ENCODE data around the gene PRR5L. TPM values are rescaled to one million over a fixed set of nuclear protein-coding genes. Genes with fewer than 3 reads are reported as not detected.

PRR5L gene
- total and polyA plus RNA-seq, 5 experiments from 2014 or later: 0.50 to 21.3 (median 1.2) TPM

DNA sequence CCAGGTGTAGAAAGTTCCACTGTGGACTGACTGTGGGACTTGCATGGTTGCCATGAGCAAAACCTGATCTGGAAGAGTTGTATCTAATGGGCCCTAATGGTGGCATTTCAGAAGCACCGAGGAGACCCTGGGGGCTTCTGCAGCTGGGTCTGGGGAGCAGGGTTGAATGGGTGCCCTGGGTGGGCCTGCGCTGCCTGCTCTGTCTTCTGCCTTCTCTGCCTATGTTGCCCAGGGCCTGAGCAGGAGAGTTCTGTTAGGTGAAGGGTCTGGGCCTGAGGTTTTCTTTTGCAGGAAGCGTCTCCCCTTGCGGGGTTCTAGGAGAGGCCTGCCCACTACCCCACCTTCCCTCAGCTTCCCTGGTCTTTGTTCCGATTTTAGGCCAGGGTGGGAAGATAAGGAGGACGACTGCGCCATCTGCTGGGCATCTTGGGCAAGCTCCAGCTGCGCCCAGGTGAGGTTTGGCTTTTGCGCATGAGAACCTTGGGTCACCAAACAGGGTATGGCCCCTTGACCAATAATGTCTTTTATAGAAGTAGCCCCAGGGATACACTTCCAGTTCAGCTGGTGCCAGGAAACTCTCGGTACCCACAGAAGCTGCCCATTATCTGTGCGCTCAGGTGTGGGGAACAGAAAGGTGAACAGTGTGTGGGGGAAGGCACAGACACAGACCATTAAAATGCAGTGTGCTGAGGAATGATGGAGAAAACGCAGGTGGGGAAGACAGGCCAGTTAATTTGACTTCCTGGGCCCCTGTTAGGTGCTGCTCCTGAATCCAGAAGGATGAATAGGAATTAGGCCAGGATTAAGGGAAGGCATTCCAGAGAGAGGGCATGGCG, 30.1 kb upstream of the PRR5L start:
- Mint-ChIP-seq H3K9me3 (no peaks in the 10 kb centered on the region), H3K4me1 (peaks cover 0 to 2% (median 0%) of the 10 kb centered on the region in 4 donors), H3K4me3 (no peak overlapping the region), H3K36me3 (peaks cover 0 to 10% (median 2%) of the 10 kb centered on the region in 3 donors), H3K27me3 (peaks cover 3 to 28% (median 14%) of the 10 kb centered on the region in 5 donors), H3K27ac (peak overlapping the region in 1 of 10 donors; percentile 9)
- POLR2A ChIA-PET: no interaction called here
- ATAC-seq: peak; percentile 48 to 69
- peak in 9 of 10 donors; percentile 9 to 65 (median 43) for DNase-seq

DNA sequence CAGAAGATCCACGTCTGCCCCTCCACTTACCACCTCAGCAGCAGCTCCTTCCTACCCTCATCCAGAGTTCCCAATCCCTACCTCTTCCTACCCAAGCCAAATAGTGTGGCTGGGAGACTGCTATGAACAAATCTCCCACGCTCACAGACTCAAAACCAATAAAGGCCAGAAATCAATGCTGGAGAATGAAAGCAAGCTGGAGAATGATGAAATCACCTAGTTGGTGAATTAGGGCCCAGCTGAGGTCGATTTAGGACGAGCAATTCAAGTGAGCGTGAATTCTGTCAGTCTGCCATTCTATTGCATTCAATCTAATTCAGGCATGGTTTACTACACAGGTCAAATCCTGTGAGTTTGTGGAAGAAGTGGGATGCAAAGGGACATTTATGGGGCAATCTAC, 29.3 kb upstream of the PRR5L start:
- ATAC-seq (no peak), DNase-seq (no peak)
- Mint-ChIP-seq H3K4me1 (peaks cover 0 to 2% (median 0%) of the 10 kb centered on the region in 4 donors), H3K4me3 (no peak overlapping the region), H3K36me3 (peaks cover 2 to 17% (median 7%) of the 10 kb centered on the region in 3 donors), H3K9me3 (no peaks in the 10 kb centered on the region), H3K27me3 (peaks cover 3 to 20% (median 8%) of the 10 kb centered on the region in 5 donors), H3K27ac (peak overlapping the region in 1 of 10 donors; percentile 9)
- POLR2A ChIA-PET: no interaction called here

DNA sequence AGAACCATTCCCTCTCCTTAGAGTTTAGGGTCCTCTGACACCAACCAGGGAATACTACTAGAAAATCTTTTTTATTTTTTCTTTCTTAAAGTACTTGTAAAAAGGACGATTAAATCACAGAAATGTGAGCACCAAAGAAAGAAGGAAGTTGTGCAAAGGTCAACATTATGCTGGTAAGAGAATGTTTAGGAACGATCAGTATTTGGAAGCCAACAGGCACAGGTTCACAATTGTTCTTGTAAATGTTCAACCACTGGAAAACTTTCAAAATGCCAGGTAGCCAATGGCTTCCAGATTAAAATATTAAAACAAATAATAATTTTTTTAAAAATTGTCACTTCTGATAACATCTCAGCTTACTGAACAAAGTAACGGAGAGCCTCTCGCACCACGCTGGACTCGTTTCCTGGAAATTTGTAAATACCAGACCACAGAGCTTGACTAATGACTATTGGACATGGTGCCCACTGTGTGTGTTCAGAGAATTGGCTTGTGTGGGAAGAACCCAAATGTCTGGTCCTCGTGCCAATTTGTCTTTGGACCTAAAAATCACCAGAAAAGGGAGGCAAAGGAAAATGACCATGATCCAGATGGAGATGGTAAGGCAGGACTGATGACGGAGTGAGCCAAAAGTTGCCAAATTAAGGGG, 27.6 kb upstream of the PRR5L start:
- Mint-ChIP-seq H3K4me3 (no peak overlapping the region), H3K9me3 (peaks cover 0 to 7% (median 5%) of the 10 kb centered on the region in 9 donors), H3K27me3 (peaks cover 0 to 10% (median 3%) of the 10 kb centered on the region in 5 donors), H3K4me1 (peaks cover 0 to 2% (median 0%) of the 10 kb centered on the region in 4 donors), H3K36me3 (peaks cover 13 to 34% (median 24%) of the 10 kb centered on the region in 3 donors), H3K27ac (no peak overlapping the region)
- POLR2A ChIA-PET: no interaction called here
- ATAC-seq (no peak), DNase-seq (no peak)

DNA sequence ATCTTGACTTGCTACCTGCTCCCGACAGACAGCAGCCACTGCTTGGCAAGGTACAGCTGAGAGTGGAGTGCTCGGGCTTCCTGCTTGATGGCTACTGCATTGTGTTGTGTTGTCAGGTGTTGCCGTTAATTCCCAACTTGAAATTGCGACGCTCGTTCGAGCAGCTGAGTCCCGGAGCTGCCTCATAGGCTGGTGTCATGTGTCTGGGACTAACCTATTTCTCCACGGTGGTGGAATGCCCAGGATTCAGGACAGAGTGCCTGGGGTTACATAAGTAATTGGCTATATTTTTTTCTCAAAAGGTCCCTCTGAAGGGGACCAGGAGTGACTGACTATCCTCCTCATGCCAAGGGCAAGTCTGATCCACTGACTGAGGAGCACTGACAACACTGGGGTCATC, 25.4 kb upstream of the PRR5L start:
- Mint-ChIP-seq H3K4me3 (no peak overlapping the region), H3K27ac (no peak overlapping the region), H3K27me3 (no peaks in the 10 kb centered on the region), H3K9me3 (peaks cover 0 to 14% (median 6%) of the 10 kb centered on the region in 9 donors), H3K4me1 (no peaks in the 10 kb centered on the region), H3K36me3 (peaks cover 18 to 55% (median 43%) of the 10 kb centered on the region in 3 donors)
- ATAC-seq (no peak), DNase-seq (no peak)
- POLR2A ChIA-PET: no interaction called here

DNA sequence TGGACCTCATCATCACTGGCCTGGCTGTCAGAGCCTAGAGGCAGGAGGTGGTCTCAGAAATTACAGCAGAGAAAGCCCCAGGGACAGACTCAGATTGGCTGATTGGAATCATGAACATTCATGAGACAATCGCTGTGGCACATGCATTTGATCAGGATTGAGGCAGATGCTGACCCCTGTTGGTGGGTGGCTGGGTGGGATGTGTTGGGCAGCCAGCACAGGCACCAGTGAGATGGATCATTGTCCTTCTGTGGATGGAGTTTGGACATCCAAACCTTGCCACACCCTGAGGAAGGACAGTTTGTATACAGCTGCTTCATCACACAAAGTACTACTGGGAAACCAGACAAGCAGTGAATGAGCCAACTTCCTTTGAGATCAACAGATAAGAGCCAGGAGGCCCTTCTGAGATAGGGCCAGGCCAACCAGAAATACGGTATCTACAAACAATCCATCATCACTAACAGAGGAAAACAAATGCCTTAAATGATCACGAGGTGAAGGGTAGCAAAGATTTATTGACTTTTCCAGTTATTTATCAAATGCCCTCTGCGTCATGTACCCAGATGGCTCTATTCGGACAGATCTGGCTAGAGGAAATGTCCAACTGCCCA, 24.2 kb upstream of the PRR5L start:
- Mint-ChIP-seq H3K27ac (peak overlapping the region in 1 of 10 donors; percentile 87), H3K36me3 (peaks cover 18 to 65% (median 43%) of the 10 kb centered on the region in 3 donors), H3K4me3 (no peak overlapping the region), H3K27me3 (no peaks in the 10 kb centered on the region), H3K9me3 (peaks cover 0 to 14% (median 6%) of the 10 kb centered on the region in 9 donors), H3K4me1 (no peaks in the 10 kb centered on the region)
- no peak for DNase-seq
- ATAC-seq: no peak
- POLR2A ChIA-PET: no interaction called here

DNA sequence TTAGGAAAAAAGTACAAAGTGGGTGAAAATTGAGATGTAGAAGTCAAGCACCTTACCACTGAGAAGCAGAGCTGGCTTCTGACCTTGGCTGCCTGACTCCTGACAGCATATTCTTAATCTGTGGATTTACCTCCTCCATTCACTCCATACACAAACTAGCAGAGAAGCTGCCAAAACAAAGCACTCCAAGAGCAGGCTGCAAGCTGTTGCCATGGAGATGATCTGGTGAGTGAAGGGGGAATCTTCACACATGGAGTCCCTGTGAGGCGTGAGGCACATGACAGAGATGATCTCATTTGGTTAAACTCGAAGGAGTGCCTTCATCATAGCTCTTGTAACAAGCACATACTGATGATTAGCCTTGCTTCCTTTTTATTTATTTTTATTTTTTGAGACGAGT, 23.0 kb upstream of the PRR5L start:
- Mint-ChIP-seq H3K27ac (no peak overlapping the region), H3K27me3 (no peaks in the 10 kb centered on the region), H3K4me1 (no peaks in the 10 kb centered on the region), H3K9me3 (peaks cover 0 to 14% (median 6%) of the 10 kb centered on the region in 9 donors), H3K36me3 (peaks cover 18 to 77% (median 45%) of the 10 kb centered on the region in 3 donors), H3K4me3 (no peak overlapping the region)
- DNase-seq (no peak), ATAC-seq (no peak)
- POLR2A ChIA-PET: interaction anchor here (0.6 kb wide), 1 partner anchor 15 kb away, joined by 3 read pairs; no protein-coding TSS in a partner anchor

DNA sequence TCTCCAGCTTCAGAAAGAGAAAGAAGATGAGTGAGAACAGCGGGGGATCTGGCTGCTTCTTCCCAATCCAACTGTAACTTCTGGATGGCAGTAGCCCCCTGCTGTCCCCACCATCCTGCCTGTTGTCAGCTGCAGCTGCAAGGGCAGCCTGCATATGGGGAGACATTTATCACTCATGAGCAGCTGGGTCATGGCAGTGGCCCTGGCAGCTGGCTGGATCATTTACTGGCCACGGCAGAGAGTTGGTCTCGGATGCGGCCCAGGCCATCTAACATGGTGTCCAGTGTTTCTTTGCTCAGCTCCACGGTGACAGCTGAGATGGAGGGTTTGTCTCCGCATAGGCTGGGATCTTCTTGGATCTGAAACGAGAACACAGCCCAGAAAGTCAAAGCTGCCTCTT, 21.7 kb upstream of the PRR5L start:
- Mint-ChIP-seq H3K27ac (no peak overlapping the region), H3K36me3 (peaks cover 18 to 89% (median 45%) of the 10 kb centered on the region in 3 donors), H3K9me3 (peaks cover 0 to 14% (median 6%) of the 10 kb centered on the region in 9 donors), H3K4me1 (peaks cover 0 to 2% (median 0%) of the 10 kb centered on the region in 4 donors), H3K27me3 (no peaks in the 10 kb centered on the region), H3K4me3 (no peak overlapping the region)
- DNase-seq: no peak
- no peak for ATAC-seq
- POLR2A ChIA-PET: no interaction called here

DNA sequence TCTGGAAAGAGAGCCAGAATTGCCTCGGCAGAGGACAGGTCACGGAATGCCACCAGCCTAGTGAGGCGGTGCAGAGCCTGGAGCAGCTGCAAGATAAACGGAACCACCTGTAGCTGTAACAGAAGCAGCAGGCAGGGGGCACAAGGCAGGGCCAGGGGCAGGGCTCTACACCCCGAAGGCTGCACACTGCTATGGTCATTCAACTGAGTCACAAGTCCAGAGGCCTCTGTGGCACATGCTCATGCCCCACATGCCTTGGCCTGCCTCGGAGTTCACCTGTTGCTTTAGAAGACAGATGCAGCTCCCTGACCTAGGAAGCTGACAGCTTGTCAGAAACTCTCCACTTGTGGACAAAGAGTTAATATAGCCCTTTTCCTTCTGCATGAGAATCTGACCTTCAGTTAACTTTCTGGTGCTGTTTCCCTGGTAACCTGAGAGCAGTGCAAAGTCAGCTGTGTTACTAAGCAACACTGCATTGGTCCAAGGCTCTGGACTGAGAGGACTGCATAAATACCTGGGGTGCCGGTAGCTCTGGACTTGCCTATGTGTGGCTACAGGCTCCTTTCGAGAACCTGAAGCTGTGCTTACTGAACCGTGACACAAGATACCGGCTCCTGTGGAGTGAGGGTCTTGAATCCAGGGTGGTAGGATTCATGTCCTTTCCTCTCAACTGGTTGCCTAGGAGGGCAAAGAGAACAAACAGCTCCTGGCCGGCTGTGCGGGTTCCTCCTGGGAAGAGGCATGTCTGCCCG, 17.4 kb upstream of the PRR5L start:
- POLR2A ChIA-PET: no interaction called here
- ATAC-seq: no peak
- H3K4me1 Mint-ChIP-seq: peaks cover 2 to 21% (median 8%) of the 10 kb centered on the region in 4 donors
- H3K27me3 Mint-ChIP-seq: no peaks in the 10 kb centered on the region
- no peak for DNase-seq
- H3K9me3 Mint-ChIP-seq: peaks cover 0 to 17% (median 10%) of the 10 kb centered on the region in 9 donors
- peaks cover 14 to 69% (median 37%) of the 10 kb centered on the region in 3 donors for H3K36me3 Mint-ChIP-seq
- H3K4me3 Mint-ChIP-seq: no peak overlapping the region
- H3K27ac Mint-ChIP-seq: no peak overlapping the region

DNA sequence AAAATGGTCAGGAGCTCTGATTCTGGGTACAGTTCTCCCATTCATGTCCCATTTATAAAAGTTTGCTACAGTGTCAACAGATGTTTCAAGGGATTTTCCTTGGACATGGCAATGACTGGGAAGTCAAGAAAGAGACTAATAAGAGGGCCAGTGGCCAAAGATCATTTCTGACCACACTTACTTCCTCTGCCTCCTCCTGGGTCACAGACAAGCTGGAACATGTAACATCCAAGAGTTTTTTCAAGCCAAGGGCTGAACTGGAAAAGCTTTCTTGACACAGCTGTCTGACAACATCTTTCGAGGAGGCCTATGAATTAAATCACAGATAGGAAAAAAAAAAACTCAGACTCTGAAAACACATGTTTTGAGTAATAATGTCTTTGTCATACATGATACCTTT, 15.6 kb upstream of the PRR5L start:
- DNase-seq: no peak
- no peaks in the 10 kb centered on the region for H3K27me3 Mint-ChIP-seq
- H3K36me3 Mint-ChIP-seq: peaks cover 12 to 53% (median 23%) of the 10 kb centered on the region in 3 donors
- no peak overlapping the region for H3K27ac Mint-ChIP-seq
- H3K4me3 Mint-ChIP-seq: no peak overlapping the region
- H3K9me3 Mint-ChIP-seq: peaks cover 0 to 16% (median 10%) of the 10 kb centered on the region in 9 donors
- no peak for ATAC-seq
- POLR2A ChIA-PET: no interaction called here
- peaks cover 7 to 38% (median 18%) of the 10 kb centered on the region in 4 donors for H3K4me1 Mint-ChIP-seq

DNA sequence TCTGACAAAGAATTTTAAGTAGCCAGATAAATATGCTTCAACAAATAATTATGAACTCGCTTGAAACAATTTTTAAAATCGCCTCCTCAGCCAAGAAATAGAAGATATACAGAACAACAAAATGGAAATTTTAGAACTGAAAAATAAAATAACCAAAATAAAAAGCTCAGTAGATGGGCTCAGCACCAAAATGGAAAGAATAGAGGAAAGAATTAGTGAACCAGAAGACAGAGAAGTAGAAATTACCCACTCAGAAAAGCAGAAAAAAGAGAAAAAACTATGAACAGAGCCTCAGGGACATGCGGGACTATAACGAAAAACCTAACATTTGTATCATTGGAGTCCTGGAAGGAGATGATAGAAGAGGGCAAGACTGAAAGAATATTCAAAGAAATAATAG, 14.2 kb upstream of the PRR5L start:
- DNase-seq (no peak), ATAC-seq (no peak)
- H3K9me3 Mint-ChIP-seq: peaks cover 0 to 16% (median 10%) of the 10 kb centered on the region in 9 donors
- no peak overlapping the region for H3K4me3 Mint-ChIP-seq
- H3K27ac Mint-ChIP-seq: no peak overlapping the region
- POLR2A ChIA-PET: no interaction called here
- H3K36me3 Mint-ChIP-seq: peaks cover 12 to 45% (median 22%) of the 10 kb centered on the region in 3 donors
- H3K27me3 Mint-ChIP-seq: no peaks in the 10 kb centered on the region
- H3K4me1 Mint-ChIP-seq: peaks cover 13 to 40% (median 26%) of the 10 kb centered on the region in 4 donors

DNA sequence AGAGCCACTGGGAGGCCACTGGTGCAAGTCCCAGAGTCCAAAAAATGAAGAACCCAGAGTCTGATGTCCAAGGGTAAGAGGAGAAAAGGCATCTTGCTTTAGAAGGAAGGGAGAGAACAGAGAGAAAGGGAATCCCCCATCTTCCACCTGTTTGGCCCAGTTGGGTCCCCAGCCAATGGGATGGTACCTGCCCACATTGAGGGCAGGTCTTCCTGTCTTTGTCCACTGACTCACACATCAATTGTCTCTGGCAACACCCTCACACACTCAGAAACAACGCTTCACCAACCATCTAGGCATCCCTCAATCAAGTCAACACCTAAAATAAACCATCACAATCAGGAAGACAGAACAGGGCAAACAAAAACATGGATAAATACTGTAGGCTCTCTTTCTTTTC, 13.2 kb upstream of the PRR5L start:
- Mint-ChIP-seq H3K27me3 (no peaks in the 10 kb centered on the region), H3K9me3 (peaks cover 0 to 16% (median 10%) of the 10 kb centered on the region in 9 donors), H3K4me3 (no peak overlapping the region), H3K27ac (no peak overlapping the region), H3K36me3 (peaks cover 12 to 34% (median 20%) of the 10 kb centered on the region in 3 donors), H3K4me1 (peaks cover 15 to 46% (median 31%) of the 10 kb centered on the region in 4 donors)
- DNase-seq (no peak), ATAC-seq (no peak)
- POLR2A ChIA-PET: no interaction called here
